Spinal cord (tissue), 10 donors: ENCODE data around the gene LAMC1. TPM values are rescaled to one million over a fixed set of nuclear protein-coding genes. Genes with fewer than 3 reads are reported as not detected.

Experiments used
- DNase-seq, 6 donors: peaks; one replicate each; pipeline versions ENCODE4 v3.0.0 to v3.0.0-alpha.2; 2013 to 2015; ENCODE audit warnings: low spot score in 6 of 6, low read depth in 4 of 6
- H3K27ac ChIP-seq: one replicate; pipeline ENCODE4 v1.5.1; 2013; ENCODE audit warnings: low read depth, low read length, control low read depth
- H3K27me3 ChIP-seq: one replicate; pipeline ENCODE4 v1.6.1; 2013; ENCODE audit warnings: low read length; ENCODE audit not compliant: control insufficient read depth, insufficient read depth
- H3K36me3 ChIP-seq: one replicate; pipeline ENCODE4 v1.6.1; 2013; ENCODE audit warnings: low read length; ENCODE audit not compliant: control insufficient read depth, insufficient read depth
- H3K4me1 ChIP-seq: one replicate; pipeline ENCODE4 v1.6.1; 2013; ENCODE audit warnings: low read length; ENCODE audit not compliant: control insufficient read depth, insufficient read depth
- H3K4me3 ChIP-seq: one replicate; pipeline ENCODE4 v1.5.1; 2013; ENCODE audit warnings: low read depth, low read length, control low read depth
- H3K9me3 ChIP-seq: one replicate; pipeline ENCODE4 v1.6.1; 2013; ENCODE audit warnings: low read length; ENCODE audit not compliant: control insufficient read depth, insufficient read depth
- WGBS: methylation state at CpG from one replicate; pipeline ENCODE4 v1.1.5; 2013; ENCODE audit warnings: missing lambda C conversion rate; ENCODE audit not compliant: insufficient coverage; 5-methylcytosine and 5-hydroxymethylcytosine counted together
- polyA plus RNA-seq, 2 donors: library from polyadenylated mRNA; unstranded; fragments of 120-200 nt; gene quantifications; one replicate each; pipeline ENCODE4 v1.2.1, GENCODE V29; 2013; ENCODE audit not compliant: insufficient read length in 2 of 2
- total RNA-seq, 2 donors: library from RNA; depleted of rRNA in 1 of 2; stranded (reverse); fragments of 120-200 nt in 1 of 2; fragments of >200 nt in 1 of 2; gene quantifications; one replicate each; pipeline versions ENCODE4 v1.2.3 to v1.2.4, GENCODE V29; 2013 to 2014
- donor health status: healthy.

Gene LAMC1
- total and polyA plus RNA-seq, 4 donors: 47.5 to 174 (median 120) TPM

- Histone ChIP-seq H3K36me3 (no peaks in the 10 kb centered on the region), H3K27me3 (no peaks in the 10 kb centered on the region), H3K4me3 (no peak overlapping the region), H3K27ac (no peak overlapping the region), H3K4me1 (no peaks in the 10 kb centered on the region), H3K9me3 (no peaks in the 10 kb centered on the region)
- WGBS: no CpG with 5 or more reads among the region's 4 CpGs
- DNase-seq: no peak
Observed at GRCh38 chr1:182995894-182996293, 27.3 kb upstream of the LAMC1 start.

DNA sequence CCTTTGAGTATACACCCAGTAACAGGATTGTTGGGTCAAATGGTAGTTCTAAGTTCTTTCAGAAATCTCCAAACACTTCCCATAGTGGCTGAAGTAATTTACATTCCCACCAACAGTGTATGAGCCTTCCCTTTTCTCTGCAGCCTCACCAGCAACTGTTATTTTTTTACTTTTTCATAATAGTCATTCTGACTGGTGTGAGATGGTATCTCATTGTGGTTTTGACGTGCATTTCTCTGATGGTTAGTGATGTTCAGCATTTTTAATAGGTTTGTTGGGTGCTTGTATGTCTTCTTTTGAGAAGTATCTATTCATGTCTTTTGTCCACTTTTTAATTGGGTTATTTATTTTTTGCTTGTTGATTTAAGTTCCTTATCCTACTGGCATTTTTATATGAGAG, 26.4 kb upstream of the LAMC1 start:
- WGBS: no CpG with 5 or more reads among the region's 1 CpG
- H3K27ac ChIP-seq: no peak overlapping the region
- H3K4me1 ChIP-seq: no peaks in the 10 kb centered on the region
- no peak overlapping the region for H3K4me3 ChIP-seq
- no peak for DNase-seq
- H3K27me3 ChIP-seq: no peaks in the 10 kb centered on the region
- H3K36me3 ChIP-seq: no peaks in the 10 kb centered on the region
- H3K9me3 ChIP-seq: no peaks in the 10 kb centered on the region

DNA sequence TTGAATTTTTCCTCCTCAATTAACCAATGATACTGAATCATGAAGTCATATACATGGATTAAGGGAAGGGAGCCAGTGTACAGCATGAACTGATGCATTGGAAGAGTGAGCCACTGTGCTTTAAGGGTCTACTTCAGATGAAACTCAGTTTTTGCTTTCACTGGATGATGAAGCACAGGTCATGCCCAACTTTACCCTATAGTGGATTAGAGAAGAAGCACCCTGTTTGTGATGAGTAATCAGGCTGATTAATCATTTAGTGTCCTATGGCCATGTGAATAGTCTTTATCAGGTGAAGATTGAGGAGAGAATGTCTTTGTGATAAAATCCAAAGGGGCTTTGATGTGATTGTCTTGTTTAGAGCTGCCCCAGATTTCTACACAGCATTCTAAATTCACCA, 24.7 kb upstream of the LAMC1 start:
- Histone ChIP-seq H3K27me3 (no peaks in the 10 kb centered on the region), H3K27ac (no peak overlapping the region), H3K4me1 (no peaks in the 10 kb centered on the region), H3K36me3 (no peaks in the 10 kb centered on the region), H3K4me3 (no peak overlapping the region), H3K9me3 (no peaks in the 10 kb centered on the region)
- DNase-seq: no peak

- Histone ChIP-seq H3K4me3 (no peak overlapping the region), H3K9me3 (no peaks in the 10 kb centered on the region), H3K4me1 (no peaks in the 10 kb centered on the region), H3K36me3 (no peaks in the 10 kb centered on the region), H3K27ac (no peak overlapping the region), H3K27me3 (no peaks in the 10 kb centered on the region)
- peak in 1 of 6 donors; percentile 13 for DNase-seq
- WGBS: 83% methylated on average over 1 of the region's 4 CpGs
Observed at GRCh38 chr1:183000167-183000962, 22.9 kb upstream of the LAMC1 start.

GRCh38 chr1:183002267-183002666, 21.0 kb upstream of the LAMC1 start:
- no peak overlapping the region for H3K27ac ChIP-seq
- no peak for DNase-seq

GRCh38 chr1:183002797-183003196, 20.4 kb upstream of the LAMC1 start:
- Histone ChIP-seq H3K4me1 (no peaks in the 10 kb centered on the region), H3K4me3 (no peak overlapping the region), H3K27ac (no peak overlapping the region), H3K36me3 (no peaks in the 10 kb centered on the region), H3K9me3 (no peaks in the 10 kb centered on the region), H3K27me3 (no peaks in the 10 kb centered on the region)
- WGBS: no CpG with 5 or more reads among the region's 3 CpGs
- DNase-seq: no peak

More at GRCh38 chr1:183002267-183002666, 21.0 kb upstream of the LAMC1 start:
- H3K4me3 ChIP-seq: no peak overlapping the region
- no peaks in the 10 kb centered on the region for H3K36me3 ChIP-seq
- H3K27me3 ChIP-seq: no peaks in the 10 kb centered on the region
- H3K4me1 ChIP-seq: no peaks in the 10 kb centered on the region
- H3K9me3 ChIP-seq: no peaks in the 10 kb centered on the region

DNA sequence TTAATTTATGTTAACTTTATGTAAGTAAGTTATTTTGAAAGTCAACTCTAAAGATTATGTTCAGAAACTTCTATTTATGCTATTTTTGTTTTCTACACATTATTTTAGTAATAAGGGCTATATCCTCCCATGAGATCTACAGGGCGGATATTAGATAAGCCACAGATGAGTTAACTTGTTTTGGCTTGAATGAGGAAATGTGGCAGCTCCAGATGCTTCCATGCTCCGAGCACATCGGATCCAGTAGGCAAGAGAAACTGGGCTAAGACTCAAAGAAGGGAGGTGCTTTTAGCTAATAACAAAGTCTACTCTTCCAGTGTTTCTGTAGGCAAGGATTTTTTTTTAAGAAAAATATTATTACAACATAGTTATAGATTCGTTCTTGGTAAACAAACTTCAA, 20.0 kb upstream of the LAMC1 start:
- 90% methylated on average over 2 of the region's 4 CpGs for WGBS
- no peak for DNase-seq
- Histone ChIP-seq H3K4me1 (no peaks in the 10 kb centered on the region), H3K9me3 (no peaks in the 10 kb centered on the region), H3K36me3 (no peaks in the 10 kb centered on the region), H3K27me3 (no peaks in the 10 kb centered on the region), H3K27ac (no peak overlapping the region), H3K4me3 (no peak overlapping the region)

DNA sequence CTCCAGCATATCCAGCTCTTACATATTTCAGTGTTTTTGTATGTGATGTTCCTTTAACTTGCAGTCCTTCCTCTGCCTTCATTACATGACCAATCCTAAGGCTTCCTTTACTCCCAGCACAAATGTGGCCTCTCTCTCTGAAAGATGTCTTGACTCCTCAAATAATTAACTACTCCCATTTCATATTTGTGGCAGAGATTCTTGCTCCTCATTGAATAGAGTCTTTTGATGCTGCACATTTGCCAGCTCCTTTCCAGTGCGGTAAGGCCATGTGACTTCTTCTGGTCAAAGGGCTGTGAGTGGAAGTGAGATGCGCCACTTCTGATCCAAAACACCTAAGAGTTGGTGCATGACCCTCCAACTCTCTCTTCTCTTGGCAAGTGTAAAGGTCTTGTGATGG, 19.1 kb upstream of the LAMC1 start:
- no peaks in the 10 kb centered on the region for H3K9me3 ChIP-seq
- 100% methylated on average over 1 of the region's 2 CpGs for WGBS
- no peak overlapping the region for H3K27ac ChIP-seq
- no peak for DNase-seq
- no peak overlapping the region for H3K4me3 ChIP-seq
- H3K36me3 ChIP-seq: no peaks in the 10 kb centered on the region
- no peaks in the 10 kb centered on the region for H3K27me3 ChIP-seq
- H3K4me1 ChIP-seq: no peaks in the 10 kb centered on the region

- WGBS: 80% methylated on average over 1 of the region's 4 CpGs
- Histone ChIP-seq H3K4me1 (no peaks in the 10 kb centered on the region), H3K4me3 (no peak overlapping the region), H3K9me3 (no peaks in the 10 kb centered on the region), H3K36me3 (no peaks in the 10 kb centered on the region), H3K27ac (peak overlapping the region; percentile 0), H3K27me3 (no peaks in the 10 kb centered on the region)
- DNase-seq: no peak
Observed at GRCh38 chr1:183011859-183012258, 11.4 kb upstream of the LAMC1 start.

DNA sequence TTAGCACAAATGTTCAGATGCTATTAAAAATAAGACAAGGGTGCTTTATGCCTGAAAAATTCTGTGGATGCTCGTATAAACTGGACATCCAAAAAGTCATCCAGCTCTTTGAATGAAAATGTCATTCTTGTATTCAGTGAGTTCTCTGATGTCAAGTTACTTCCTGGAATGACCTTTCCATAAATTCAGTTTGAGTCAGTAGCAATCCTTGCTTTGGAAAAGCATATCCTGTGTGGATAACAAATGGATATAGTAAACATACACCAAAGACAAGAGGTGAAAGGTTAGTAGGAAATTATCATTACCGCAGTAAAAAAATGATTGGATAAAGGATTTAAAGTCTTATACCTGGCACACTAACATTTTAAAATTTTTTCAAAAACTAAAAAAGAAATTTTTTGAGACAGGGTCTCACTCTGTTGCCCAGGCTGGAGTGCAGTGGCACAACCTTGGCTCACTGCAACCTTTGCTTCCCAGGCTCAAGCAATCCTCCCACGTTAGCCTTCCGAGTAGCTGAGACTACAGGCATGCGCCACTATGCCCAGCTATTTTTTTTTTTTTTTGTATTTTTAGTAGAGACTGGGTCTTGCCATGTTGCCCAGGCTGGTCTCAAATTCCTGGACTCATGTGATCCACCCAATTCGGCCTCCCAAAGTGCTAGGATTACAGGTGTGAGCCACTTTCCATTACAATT, 10.8 kb upstream of the LAMC1 start:
- Histone ChIP-seq H3K27me3 (no peaks in the 10 kb centered on the region), H3K9me3 (no peaks in the 10 kb centered on the region), H3K4me1 (no peaks in the 10 kb centered on the region), H3K36me3 (no peaks in the 10 kb centered on the region), H3K27ac (peak overlapping the region; percentile 0), H3K4me3 (no peak overlapping the region)
- WGBS: 95% methylated on average over 3 of the region's 6 CpGs
- no peak for DNase-seq
